Fibroblast of the aortic adventitia (primary cell): Measurements from ENCODE around the gene GPR17. TPM values are rescaled to one million over a fixed set of nuclear protein-coding genes. Genes with fewer than 3 reads are reported as not detected.

Experiments
- DNase-seq: peaks from one replicate; pipeline ENCODE4 v3.0.0-alpha.2; 2010; ENCODE audit warnings: low read depth
- H3K4me3 ChIP-seq: 2 replicates; pipeline ENCODE4 v1.5.1; 2011; ENCODE audit warnings: low read depth, mild to moderate bottlenecking, control low read depth, low read length, moderate library complexity
- CTCF ChIP-seq: IDR thresholded peaks from 2 replicates; pipeline ENCODE4 v1.5.1; 2011; ENCODE audit warnings: mild to moderate bottlenecking, low read length, control low read depth, inconsistent platforms; ENCODE audit not compliant: insufficient read depth
- total RNA-seq: library from RNA; depleted of rRNA; stranded (reverse); fragments of >200 nt; gene quantifications from 2 replicates; pipeline ENCODE4 v1.2.3, GENCODE V29; 2012; ENCODE audit warnings: low replicate concordance

Gene GPR17
- total RNA-seq: not detected in 2 replicates

GRCh38 chr2:127645395-127646291 is at the start of gene GPR17:
Gene GPR17 (plus strand): TSS chr2:127646153. CDS start chr2:127650736, 4,583 bp downstream.
- H3K4me3 ChIP-seq: no peak within 1 kb of the TSS
- no peak for DNase-seq
- TF ChIP-seq CTCF: no peak

GRCh38 chr2:127596311-127597045 is 49.5 kb upstream of the GPR17 start:
- DNase-seq: no peak
- no peak overlapping the region for H3K4me3 ChIP-seq
- TF ChIP-seq CTCF: no peak

GRCh38 chr2:127597046-127597983 is 48.6 kb upstream of the GPR17 start:
- H3K4me3 ChIP-seq: no peak overlapping the region
- no peak for TF ChIP-seq CTCF
- no peak for DNase-seq

GRCh38 chr2:127597984-127598380 is 48.0 kb upstream of the GPR17 start:
- peak; percentile 22 for DNase-seq
- TF ChIP-seq CTCF: no peak
- H3K4me3 ChIP-seq: no peak overlapping the region

- no peak overlapping the region for H3K4me3 ChIP-seq
- DNase-seq: no peak
- no peak for TF ChIP-seq CTCF
Measured at GRCh38 chr2:127598711-127599110, 47.2 kb upstream of the GPR17 start.

- DNase-seq: peak; percentile 35
- H3K4me3 ChIP-seq: no peak overlapping the region
Measured at GRCh38 chr2:127599211-127599610, 46.7 kb upstream of the GPR17 start.

More at GRCh38 chr2:127599211-127599610, 46.7 kb upstream of the GPR17 start:
- TF ChIP-seq CTCF: no peak
